WTC11 (cell line): ENCODE data around the gene FAM151A.

Source experiments
- ATF3 ChIP-seq: sonication (generic); formaldehyde crosslinking; conservative IDR thresholded peaks from 2 replicates; pipeline ENCODE4 v1.8.1; 2022; ENCODE audit warnings: mild to moderate bottlenecking, missing genetic modification reagents
- CBFB ChIP-seq: sonication (generic); formaldehyde crosslinking; IDR thresholded peaks from 2 replicates; pipeline ENCODE4 v1.8.1; 2022; ENCODE audit warnings: mild to moderate bottlenecking, low read depth, missing genetic modification reagents
- CTCF ChIP-seq: fragments of 200-600 bp; IDR thresholded peaks from 2 replicates; pipeline ENCODE4 v1.8.0; 2022; ENCODE audit warnings: antibody characterized with exemption
- ERG ChIP-seq: fragments of 250-450 bp; sonication (Bioruptor Pico); IDR thresholded peaks from 2 replicates; pipeline ENCODE4 v1.8.0; 2021; ENCODE audit warnings: mild to moderate bottlenecking
- MXD4 ChIP-seq: fragments of 250-450 bp; sonication (Bioruptor Pico); IDR thresholded peaks from 2 replicates; pipeline ENCODE4 v1.8.0; 2021; ENCODE audit warnings: mild to moderate bottlenecking, moderate library complexity, borderline replicate concordance
- NR1H2 ChIP-seq: sonication (generic); formaldehyde crosslinking; IDR thresholded peaks from 2 replicates; pipeline ENCODE4 v1.9.0; 2021; ENCODE audit warnings: mild to moderate bottlenecking, moderate library complexity, missing genetic modification reagents
- PRDM15 ChIP-seq: sonication (generic); formaldehyde crosslinking; IDR thresholded peaks from 2 replicates; pipeline ENCODE4 v1.8.0; 2022; ENCODE audit warnings: missing genetic modification reagents

GRCh38 chr1:54658164-54658913, 35.0 kb upstream of the FAM151A start:
- TF ChIP-seq CTCF (no peak), MXD4 (CRISPR knock-in tag) (no peak), ERG (CRISPR knock-in tag) (no peak), PRDM15 (no peak), NR1H2 (CRISPR knock-in tag) (no peak), CBFB (CRISPR knock-in tag) (no peak), ATF3 (no peak)
